HepG2 (cell line): Measurements from ENCODE around the gene GRAMD4. TPM values are rescaled to one million over a fixed set of nuclear protein-coding genes. Genes with fewer than 3 reads are reported as not detected.

Experiments used
- ERF ChIP-seq: IDR thresholded peaks from 2 replicates; pipeline ENCODE4 v1.6.1; 2018; ENCODE audit warnings: missing biosample characterization, missing genetic modification reagents
- FLYWCH1 ChIP-seq: sonication (generic); formaldehyde crosslinking; IDR thresholded peaks from 2 replicates; pipeline ENCODE4 v1.8.1; 2023; ENCODE audit warnings: mild to moderate bottlenecking, missing genetic modification reagents
- GABPB1 ChIP-seq: IDR thresholded peaks from 2 replicates; pipeline ENCODE4 v1.6.1; 2016; ENCODE audit warnings: mild to moderate bottlenecking, missing genetic modification reagents, moderate library complexity, missing compliant biosample characterization
- GTF3A ChIP-seq: sonication (generic); formaldehyde crosslinking; conservative IDR thresholded peaks from 2 replicates; pipeline ENCODE4 v1.4.0; 2020; ENCODE audit warnings: mild to moderate bottlenecking, missing genetic modification reagents
- IRF2 ChIP-seq: IDR thresholded peaks from 2 replicates; pipeline ENCODE4 v1.6.1; 2018; ENCODE audit warnings: missing genetic modification reagents, missing compliant biosample characterization
- NCOA2 ChIP-seq: sonication (generic); formaldehyde crosslinking; IDR thresholded peaks from 2 replicates; pipeline ENCODE4 v1.8.0; 2022; ENCODE audit warnings: inconsistent platforms
- PCBP2 ChIP-seq: fragments of 200-400 bp; formaldehyde crosslinking; optimal IDR thresholded peaks from 2 replicates; pipeline ENCODE3; 2018; ENCODE audit warnings: low read length, low read depth; ENCODE audit not compliant: poor library complexity, severe bottlenecking
- POLR2G ChIP-seq: fragments of 200-400 bp; formaldehyde crosslinking; IDR thresholded peaks from 2 replicates; pipeline ENCODE4 v1.6.1; 2018; ENCODE audit warnings: mild to moderate bottlenecking, low read depth, low read length, moderate library complexity
- SMC3 ChIP-seq: IDR thresholded peaks from 2 replicates; pipeline ENCODE4 v1.6.1; 2011; ENCODE audit warnings: low read length, improper control_type of control experiment
- SNAI1 ChIP-seq: sonication (generic); formaldehyde crosslinking; IDR thresholded peaks from 2 replicates; pipeline ENCODE4 v1.5.0; 2020; ENCODE audit warnings: mild to moderate bottlenecking, missing genetic modification reagents, borderline replicate concordance
- SOX13 ChIP-seq, 3 experiments: fragments of 450-650 bp in 1 of 3; sonication (generic) in 1 of 3; formaldehyde crosslinking in 1 of 3; IDR thresholded peaks in 2 of 3; conservative IDR thresholded peaks in 1 of 3; 2 replicates each; pipeline versions ENCODE4 v1.5.0 to v1.6.1; 2016 to 2020; ENCODE audit warnings: antibody characterized with exemption in 1 of 3, mild to moderate bottlenecking in 1 of 3, missing compliant biosample characterization in 1 of 3, missing genetic modification reagents in 1 of 3, moderate library complexity in 1 of 3
- TAF1 ChIP-seq: sonication (generic); formaldehyde crosslinking; IDR thresholded peaks from 2 replicates; pipeline ENCODE4 v1.4.0; 2020; ENCODE audit warnings: missing genetic modification reagents
- YEATS2 ChIP-seq: sonication (generic); formaldehyde crosslinking; IDR thresholded peaks from 2 replicates; pipeline ENCODE4 v1.4.0; 2020; ENCODE audit warnings: missing genetic modification reagents, borderline replicate concordance
- ZC3H4 ChIP-seq: sonication (generic); formaldehyde crosslinking; IDR thresholded peaks from 2 replicates; pipeline ENCODE4 v1.4.0; 2020; ENCODE audit warnings: missing genetic modification reagents, borderline replicate concordance
- ZNF224 ChIP-seq: sonication (generic); formaldehyde crosslinking; IDR thresholded peaks from 2 replicates; pipeline ENCODE4 v1.5.0; 2020; ENCODE audit warnings: mild to moderate bottlenecking, missing genetic modification reagents
- ZNF431 ChIP-seq: sonication (generic); formaldehyde crosslinking; IDR thresholded peaks from 2 replicates; pipeline ENCODE4 v1.9.0; 2022; ENCODE audit warnings: missing genetic modification reagents, low read depth, mild to moderate bottlenecking, borderline replicate concordance
- ZNF446 ChIP-seq: sonication (generic); formaldehyde crosslinking; IDR thresholded peaks from 2 replicates; pipeline ENCODE4 v1.5.0; 2020; ENCODE audit warnings: mild to moderate bottlenecking, missing genetic modification reagents
- ZNF644 ChIP-seq: IDR thresholded peaks from 2 replicates; pipeline ENCODE4 v1.6.1; 2016; ENCODE audit warnings: low read depth
- polyA plus RNA-seq, 8 experiments: library from polyadenylated mRNA; depleted of rRNA in 3 of 8; stranded (reverse) in 7 of 8; unstranded in 1 of 8; fragments of >200 nt; fragmentation: Illumina TruSeq in 4 of 8; extraction: Trizol in 4 of 8; gene quantifications; 2 replicates each; pipeline versions ENCODE4 v1.2.1 to v1.2.3, GENCODE V29; 2011 to 2016; ENCODE audit warnings: low read depth in 4 of 8, missing spikeins in 1 of 8, mixed read lengths in 1 of 8; ENCODE audit not compliant: insufficient read depth in 1 of 8
- total RNA-seq, 5 experiments: library from RNA; depleted of rRNA; stranded (reverse); fragments of >200 nt; fragmentation: Illumina TruSeq; extraction: Trizol; gene quantifications; 2 replicates each; pipeline ENCODE4 v1.2.3, GENCODE V29; 2016; ENCODE audit warnings: low read depth in 1 of 5
- TF ChIP-seq, protein P1 (sequence below): sonication (generic); formaldehyde crosslinking; IDR thresholded peaks from 2 replicates; pipeline ENCODE4 v1.4.0; 2020; ENCODE audit warnings: mild to moderate bottlenecking, missing genetic modification reagents, borderline replicate concordance
- TF ChIP-seq, protein P2 (sequence below): sonication (generic); formaldehyde crosslinking; IDR thresholded peaks from 2 replicates; pipeline ENCODE4 v1.4.0; 2020; ENCODE audit warnings: mild to moderate bottlenecking, missing genetic modification reagents
- TF ChIP-seq, protein P3 (sequence below): fragments of 450-650 bp; IDR thresholded peaks from 2 replicates; pipeline ENCODE4 v1.6.1; 2016

GRAMD4 gene
- total and polyA plus RNA-seq, 2 of the 13 experiments (the other 11 are each of a cell fraction or from before 2014, with no cell fraction given), result 15.2 to 15.7 TPM

DNA sequence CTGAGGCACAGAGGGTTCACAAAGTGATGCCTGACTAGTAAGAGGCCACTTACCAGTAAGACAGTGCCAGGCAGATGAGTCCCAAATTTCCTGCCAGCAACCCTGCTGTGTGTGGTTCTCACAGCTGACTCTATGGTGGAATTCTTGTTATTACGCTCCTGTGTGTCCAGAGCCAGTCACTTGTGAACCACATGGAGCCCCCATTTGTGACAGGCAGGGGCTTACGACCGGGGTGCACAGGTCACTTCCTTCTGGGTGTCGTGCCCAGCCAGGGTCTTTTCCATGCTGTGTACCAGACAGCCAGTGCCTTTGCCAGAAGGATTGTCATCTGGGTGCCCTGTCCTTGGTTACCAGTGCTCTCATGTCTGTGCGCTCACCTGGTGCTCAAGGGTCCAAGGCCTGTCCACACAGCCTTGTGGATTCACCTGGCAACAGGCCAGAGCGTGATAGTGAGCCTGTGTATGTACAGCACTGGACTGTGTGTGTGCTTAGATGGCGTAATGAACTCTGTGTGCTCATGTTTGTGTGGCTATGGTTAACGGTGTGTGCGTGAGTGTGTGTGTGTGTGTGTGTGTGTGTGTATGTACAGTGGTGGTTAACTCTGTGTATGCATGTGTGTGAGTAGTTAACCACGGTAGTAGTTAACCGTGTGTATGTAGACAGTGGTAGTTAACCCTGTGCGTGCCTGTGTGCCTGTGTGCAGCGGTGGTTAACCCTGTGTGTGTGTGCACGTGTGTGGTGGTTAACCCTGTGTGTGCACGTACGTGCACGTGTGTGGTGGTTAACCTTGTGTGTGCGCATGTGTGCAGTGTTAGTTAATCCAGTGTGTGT is 18.6 kb downstream of the GRAMD4 start (continued):
- TF ChIP-seq ERF (CRISPR knock-in tag) (no peak), SMC3 (0 out of 2 replicates have a peak, but pooled peaks have one; percentile 26), IRF2 (CRISPR knock-in tag) (peak; percentile 50; the same call in 1 of the 2 replicates), TAF1 (CRISPR knock-in tag) (no peak), ZNF644 (CRISPR knock-in tag) (no peak), ZC3H4 (no peak), ZNF224 (CRISPR knock-in tag) (no peak), GTF3A (no peak), POLR2G (no peak), GABPB1 (CRISPR knock-in tag) (peak; percentile 46), FLYWCH1 (CRISPR knock-in tag) (no peak), SNAI1 (CRISPR knock-in tag) (no peak), YEATS2 (CRISPR knock-in tag) (0 out of 2 replicates have a peak, but pooled peaks have one; percentile 53), ZNF431 (CRISPR knock-in tag) (peak; percentile 81; the same call in 1 of the 2 replicates), SOX13 (IDR thresholded peaks at IDR 0.05) (0 out of 2 replicates have a peak, but pooled peaks have one; percentile 72), SOX13 (CRISPR knock-in tag; conservative IDR thresholded peaks at IDR 0.05 in 1 of 2, IDR thresholded peaks at IDR 0.05 in 1 of 2) (peak in 1 of 2 experiments; percentile 77; a peak in 2 of 4 replicates), PCBP2 (no peak), ZNF446 (no peak), NCOA2 (CRISPR knock-in tag) (peak; percentile 73)
- TF ChIP-seq, protein P1, sequence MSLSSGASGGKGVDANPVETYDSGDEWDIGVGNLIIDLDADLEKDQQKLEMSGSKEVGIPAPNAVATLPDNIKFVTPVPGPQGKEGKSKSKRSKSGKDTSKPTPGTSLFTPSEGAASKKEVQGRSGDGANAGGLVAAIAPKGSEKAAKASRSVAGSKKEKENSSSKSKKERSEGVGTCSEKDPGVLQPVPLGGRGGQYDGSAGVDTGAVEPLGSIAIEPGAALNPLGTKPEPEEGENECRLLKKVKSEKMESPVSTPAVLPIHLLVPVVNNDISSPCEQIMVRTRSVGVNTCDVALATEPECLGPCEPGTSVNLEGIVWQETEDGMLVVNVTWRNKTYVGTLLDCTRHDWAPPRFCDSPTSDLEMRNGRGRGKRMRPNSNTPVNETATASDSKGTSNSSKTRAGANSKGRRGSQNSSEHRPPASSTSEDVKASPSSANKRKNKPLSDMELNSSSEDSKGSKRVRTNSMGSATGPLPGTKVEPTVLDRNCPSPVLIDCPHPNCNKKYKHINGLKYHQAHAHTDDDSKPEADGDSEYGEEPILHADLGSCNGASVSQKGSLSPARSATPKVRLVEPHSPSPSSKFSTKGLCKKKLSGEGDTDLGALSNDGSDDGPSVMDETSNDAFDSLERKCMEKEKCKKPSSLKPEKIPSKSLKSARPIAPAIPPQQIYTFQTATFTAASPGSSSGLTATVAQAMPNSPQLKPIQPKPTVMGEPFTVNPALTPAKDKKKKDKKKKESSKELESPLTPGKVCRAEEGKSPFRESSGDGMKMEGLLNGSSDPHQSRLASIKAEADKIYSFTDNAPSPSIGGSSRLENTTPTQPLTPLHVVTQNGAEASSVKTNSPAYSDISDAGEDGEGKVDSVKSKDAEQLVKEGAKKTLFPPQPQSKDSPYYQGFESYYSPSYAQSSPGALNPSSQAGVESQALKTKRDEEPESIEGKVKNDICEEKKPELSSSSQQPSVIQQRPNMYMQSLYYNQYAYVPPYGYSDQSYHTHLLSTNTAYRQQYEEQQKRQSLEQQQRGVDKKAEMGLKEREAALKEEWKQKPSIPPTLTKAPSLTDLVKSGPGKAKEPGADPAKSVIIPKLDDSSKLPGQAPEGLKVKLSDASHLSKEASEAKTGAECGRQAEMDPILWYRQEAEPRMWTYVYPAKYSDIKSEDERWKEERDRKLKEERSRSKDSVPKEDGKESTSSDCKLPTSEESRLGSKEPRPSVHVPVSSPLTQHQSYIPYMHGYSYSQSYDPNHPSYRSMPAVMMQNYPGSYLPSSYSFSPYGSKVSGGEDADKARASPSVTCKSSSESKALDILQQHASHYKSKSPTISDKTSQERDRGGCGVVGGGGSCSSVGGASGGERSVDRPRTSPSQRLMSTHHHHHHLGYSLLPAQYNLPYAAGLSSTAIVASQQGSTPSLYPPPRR (CRISPR knock-in tag), result peak; percentile 83; the same call in 1 of the 2 replicates
- TF ChIP-seq, protein P2, sequence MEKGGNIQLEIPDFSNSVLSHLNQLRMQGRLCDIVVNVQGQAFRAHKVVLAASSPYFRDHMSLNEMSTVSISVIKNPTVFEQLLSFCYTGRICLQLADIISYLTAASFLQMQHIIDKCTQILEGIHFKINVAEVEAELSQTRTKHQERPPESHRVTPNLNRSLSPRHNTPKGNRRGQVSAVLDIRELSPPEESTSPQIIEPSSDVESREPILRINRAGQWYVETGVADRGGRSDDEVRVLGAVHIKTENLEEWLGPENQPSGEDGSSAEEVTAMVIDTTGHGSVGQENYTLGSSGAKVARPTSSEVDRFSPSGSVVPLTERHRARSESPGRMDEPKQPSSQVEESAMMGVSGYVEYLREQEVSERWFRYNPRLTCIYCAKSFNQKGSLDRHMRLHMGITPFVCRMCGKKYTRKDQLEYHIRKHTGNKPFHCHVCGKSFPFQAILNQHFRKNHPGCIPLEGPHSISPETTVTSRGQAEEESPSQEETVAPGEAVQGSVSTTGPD, result peak; percentile 98
- TF ChIP-seq, protein P3, sequence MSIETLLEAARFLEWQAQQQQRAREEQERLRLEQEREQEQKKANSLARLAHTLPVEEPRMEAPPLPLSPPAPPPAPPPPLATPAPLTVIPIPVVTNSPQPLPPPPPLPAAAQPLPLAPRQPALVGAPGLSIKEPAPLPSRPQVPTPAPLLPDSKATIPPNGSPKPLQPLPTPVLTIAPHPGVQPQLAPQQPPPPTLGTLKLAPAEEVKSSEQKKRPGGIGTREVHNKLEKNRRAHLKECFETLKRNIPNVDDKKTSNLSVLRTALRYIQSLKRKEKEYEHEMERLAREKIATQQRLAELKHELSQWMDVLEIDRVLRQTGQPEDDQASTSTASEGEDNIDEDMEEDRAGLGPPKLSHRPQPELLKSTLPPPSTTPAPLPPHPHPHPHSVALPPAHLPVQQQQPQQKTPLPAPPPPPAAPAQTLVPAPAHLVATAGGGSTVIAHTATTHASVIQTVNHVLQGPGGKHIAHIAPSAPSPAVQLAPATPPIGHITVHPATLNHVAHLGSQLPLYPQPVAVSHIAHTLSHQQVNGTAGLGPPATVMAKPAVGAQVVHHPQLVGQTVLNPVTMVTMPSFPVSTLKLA, result peak; percentile 84
